ENCODE data around the gene TRERF1.

DNA sequence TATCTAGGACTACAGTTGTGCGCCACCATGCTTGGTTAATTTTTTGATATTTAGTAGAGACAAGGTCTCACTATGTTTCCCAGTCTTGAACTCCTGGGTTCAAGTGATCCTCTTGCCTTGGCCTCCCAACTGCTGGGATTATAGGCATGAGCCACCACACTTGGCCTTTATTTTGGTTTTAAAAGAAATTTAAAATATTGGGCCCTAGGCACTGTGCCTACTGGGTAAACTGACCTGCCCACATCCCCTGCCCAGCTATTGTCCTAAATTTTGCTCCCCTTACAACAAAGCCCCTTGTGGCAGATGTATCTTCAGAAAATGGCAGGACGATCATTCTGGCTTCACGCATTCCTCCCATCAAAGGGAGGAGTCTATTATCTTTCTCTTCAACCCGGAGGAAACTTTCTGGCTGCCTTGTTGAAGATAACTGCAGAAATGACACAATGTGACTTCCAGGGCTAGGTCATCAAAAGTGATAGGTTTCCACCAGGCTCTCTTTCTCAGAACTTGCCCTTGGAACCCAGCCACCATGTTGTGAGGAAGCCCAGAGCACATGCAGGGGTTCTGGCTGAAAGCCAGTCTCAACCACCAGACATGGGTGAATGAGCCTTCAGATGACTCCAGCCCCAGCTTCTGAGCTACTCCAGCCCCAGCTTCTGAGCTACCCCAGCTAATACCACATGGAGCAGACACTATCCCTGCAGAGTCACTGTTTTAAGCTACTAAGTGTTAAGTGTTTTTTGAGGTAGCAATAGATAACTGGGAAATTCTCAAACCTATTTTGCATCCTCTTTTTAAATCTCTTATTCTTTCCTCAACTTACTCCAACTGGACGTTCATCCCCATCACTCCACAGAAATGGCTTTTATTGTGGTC is 252.4 kb downstream of the TRERF1 start:
- TF ChIP-seq, protein P1, sequence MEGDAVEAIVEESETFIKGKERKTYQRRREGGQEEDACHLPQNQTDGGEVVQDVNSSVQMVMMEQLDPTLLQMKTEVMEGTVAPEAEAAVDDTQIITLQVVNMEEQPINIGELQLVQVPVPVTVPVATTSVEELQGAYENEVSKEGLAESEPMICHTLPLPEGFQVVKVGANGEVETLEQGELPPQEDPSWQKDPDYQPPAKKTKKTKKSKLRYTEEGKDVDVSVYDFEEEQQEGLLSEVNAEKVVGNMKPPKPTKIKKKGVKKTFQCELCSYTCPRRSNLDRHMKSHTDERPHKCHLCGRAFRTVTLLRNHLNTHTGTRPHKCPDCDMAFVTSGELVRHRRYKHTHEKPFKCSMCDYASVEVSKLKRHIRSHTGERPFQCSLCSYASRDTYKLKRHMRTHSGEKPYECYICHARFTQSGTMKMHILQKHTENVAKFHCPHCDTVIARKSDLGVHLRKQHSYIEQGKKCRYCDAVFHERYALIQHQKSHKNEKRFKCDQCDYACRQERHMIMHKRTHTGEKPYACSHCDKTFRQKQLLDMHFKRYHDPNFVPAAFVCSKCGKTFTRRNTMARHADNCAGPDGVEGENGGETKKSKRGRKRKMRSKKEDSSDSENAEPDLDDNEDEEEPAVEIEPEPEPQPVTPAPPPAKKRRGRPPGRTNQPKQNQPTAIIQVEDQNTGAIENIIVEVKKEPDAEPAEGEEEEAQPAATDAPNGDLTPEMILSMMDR (conservative IDR thresholded peaks at IDR 0.05) = no peak
- no peak for TF ChIP-seq EZH2 (IDR thresholded peaks at IDR 0.05; ENCODE audit: low read depth)
